GM12878 (cell line): Measurements from ENCODE around the gene ZNF763. TPM values are rescaled to one million over a fixed set of nuclear protein-coding genes. Genes with fewer than 3 reads are reported as not detected.

ENCODE experiments used
- ATF7 ChIP-seq: fragments of 450-650 bp; IDR thresholded peaks from 2 replicates; pipeline ENCODE4 v1.6.1; 2016; ENCODE audit warnings: low read depth, mild to moderate bottlenecking
- BACH1 ChIP-seq: fragments of 450-650 bp; IDR thresholded peaks from 2 replicates; pipeline ENCODE4 v1.6.1; 2017; ENCODE audit warnings: mild to moderate bottlenecking, borderline replicate concordance
- CREB1 ChIP-seq: IDR thresholded peaks from 2 replicates; pipeline ENCODE4 v1.6.1; 2012; ENCODE audit warnings: low read depth, mild to moderate bottlenecking, inconsistent platforms
- EP300 ChIP-seq, 2 experiments: fragments of 150-350 bp in 1 of 2; IDR thresholded peaks; 2 replicates each; pipeline ENCODE4 v1.6.1; 2011 to 2012; ENCODE audit warnings: low read depth in 2 of 2, low read length in 2 of 2, borderline replicate concordance in 1 of 2, improper control_type of control experiment in 1 of 2, inconsistent platforms in 1 of 2; ENCODE audit not compliant: control insufficient read depth in 1 of 2
- IRF4 ChIP-seq: IDR thresholded peaks from 2 replicates; pipeline ENCODE4 v1.6.1; 2011; ENCODE audit warnings: low read depth, low read length
- KDM1A ChIP-seq: fragments of 200-600 bp; sonication (generic); IDR thresholded peaks from 2 replicates; pipeline ENCODE4 v1.6.1; 2016; ENCODE audit warnings: borderline replicate concordance
- MYB ChIP-seq: fragments of 150-350 bp; IDR thresholded peaks from 2 replicates; pipeline ENCODE4 v1.6.1; 2014; ENCODE audit warnings: mild to moderate bottlenecking, low read depth, low read length, borderline replicate concordance
- NFIC ChIP-seq: IDR thresholded peaks from 2 replicates; pipeline ENCODE4 v1.6.1; 2012; ENCODE audit warnings: low read depth, mild to moderate bottlenecking, inconsistent platforms, low read length, moderate library complexity
- RAD21 ChIP-seq: IDR thresholded peaks from 2 replicates; pipeline ENCODE4 v1.6.1; 2011; ENCODE audit warnings: mild to moderate bottlenecking, low read depth, low read length, moderate library complexity; ENCODE audit not compliant: insufficient read depth
- RCOR1 ChIP-seq: conservative IDR thresholded peaks from 2 replicates; pipeline ENCODE4 v1.6.1; 2012; ENCODE audit warnings: low read depth, low read length, improper control_type of control experiment
- RUNX3 ChIP-seq: IDR thresholded peaks from 2 replicates; pipeline ENCODE4 v1.6.1; 2012; ENCODE audit warnings: low read length, inconsistent platforms
- SMC3 ChIP-seq: IDR thresholded peaks from 2 replicates; pipeline ENCODE4 v1.6.1; 2011; ENCODE audit warnings: low read length, improper control_type of control experiment, borderline replicate concordance
- TAF1 ChIP-seq: IDR thresholded peaks from 2 replicates; pipeline ENCODE4 v1.6.1; 2011; ENCODE audit warnings: mild to moderate bottlenecking, low read depth, low read length, borderline replicate concordance
- polyA plus RNA-seq, 11 experiments: library from polyadenylated mRNA; depleted of rRNA in 4 of 11; unstranded in 6 of 11; stranded (reverse) in 5 of 11; fragments of >200 nt; fragmentation: Nextera tagmentation in 4 of 11; fragmentation: Illumina TruSeq in 1 of 11; extraction: Ambion mirVana in 4 of 11; extraction: Trizol in 1 of 11; gene quantifications; 1 replicate in 1 of 11; 2 replicates in 10 of 11; pipeline versions ENCODE4 v1.2.1 to v1.2.3, GENCODE V29; 2011 to 2016; ENCODE audit warnings: inconsistent platforms in 2 of 11, missing spikeins in 2 of 11, low read depth in 1 of 11
- total RNA-seq, 4 experiments: library from RNA; depleted of rRNA in 3 of 4; stranded (reverse); fragments of >200 nt in 3 of 4; fragmentation: Illumina TruSeq in 1 of 4; extraction: Trizol in 1 of 4; gene quantifications; 2 replicates each; pipeline versions ENCODE4 v1.2.1 to v1.2.3, GENCODE V29; 2013 to 2021
- TF ChIP-seq, protein P1 (sequence below): fragments of 450-650 bp; formaldehyde crosslinking; IDR thresholded peaks from 2 replicates; pipeline ENCODE4 v1.5.0; 2022; ENCODE audit warnings: mild to moderate bottlenecking, missing genetic modification characterization
- TF ChIP-seq, protein P2 (sequence below): fragments of 450-650 bp; IDR thresholded peaks from 2 replicates; pipeline ENCODE4 v1.6.1; 2016; ENCODE audit warnings: mild to moderate bottlenecking
- TF ChIP-seq, protein P3 (sequence below): fragments of 450-650 bp; IDR thresholded peaks from 2 replicates; pipeline ENCODE4 v1.6.1; 2018; ENCODE audit warnings: mild to moderate bottlenecking, low read depth, moderate library complexity; ENCODE audit not compliant: partially characterized antibody
- TF ChIP-seq, protein P4 (sequence below): fragments of 450-650 bp; IDR thresholded peaks from 2 replicates; pipeline ENCODE4 v1.6.1; 2016; ENCODE audit warnings: mild to moderate bottlenecking, moderate library complexity, borderline replicate concordance
- TF ChIP-seq, protein P5 (sequence below): fragments of 450-650 bp; IDR thresholded peaks from 2 replicates; pipeline ENCODE4 v1.6.1; 2017; ENCODE audit warnings: borderline replicate concordance

ZNF763 gene
- total and polyA plus RNA-seq, 10 of the 15 experiments (the other 5 are each of a cell fraction or from before 2014, with no cell fraction given) = 0.62 to 1.8 (median 1.1) TPM

DNA sequence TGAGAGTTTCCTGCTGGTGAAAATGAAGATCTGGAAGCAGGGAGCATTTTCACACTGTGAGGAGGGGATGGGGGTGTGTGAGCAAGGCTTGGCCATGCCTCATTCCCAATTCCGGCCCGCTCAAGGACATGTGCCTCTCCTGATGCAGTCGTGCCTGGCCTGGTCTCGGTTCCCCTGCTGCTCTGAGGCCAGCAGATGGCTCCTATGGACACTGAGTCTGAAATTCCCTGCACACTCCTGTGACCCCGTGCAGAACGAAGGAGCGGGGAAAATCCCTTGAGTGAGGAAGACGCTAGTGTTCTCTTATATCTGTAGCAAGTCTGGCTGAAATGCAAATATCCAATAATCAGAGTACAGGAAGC is 363 bp upstream of the ZNF763 start (continued):
- TF ChIP-seq, protein P1, sequence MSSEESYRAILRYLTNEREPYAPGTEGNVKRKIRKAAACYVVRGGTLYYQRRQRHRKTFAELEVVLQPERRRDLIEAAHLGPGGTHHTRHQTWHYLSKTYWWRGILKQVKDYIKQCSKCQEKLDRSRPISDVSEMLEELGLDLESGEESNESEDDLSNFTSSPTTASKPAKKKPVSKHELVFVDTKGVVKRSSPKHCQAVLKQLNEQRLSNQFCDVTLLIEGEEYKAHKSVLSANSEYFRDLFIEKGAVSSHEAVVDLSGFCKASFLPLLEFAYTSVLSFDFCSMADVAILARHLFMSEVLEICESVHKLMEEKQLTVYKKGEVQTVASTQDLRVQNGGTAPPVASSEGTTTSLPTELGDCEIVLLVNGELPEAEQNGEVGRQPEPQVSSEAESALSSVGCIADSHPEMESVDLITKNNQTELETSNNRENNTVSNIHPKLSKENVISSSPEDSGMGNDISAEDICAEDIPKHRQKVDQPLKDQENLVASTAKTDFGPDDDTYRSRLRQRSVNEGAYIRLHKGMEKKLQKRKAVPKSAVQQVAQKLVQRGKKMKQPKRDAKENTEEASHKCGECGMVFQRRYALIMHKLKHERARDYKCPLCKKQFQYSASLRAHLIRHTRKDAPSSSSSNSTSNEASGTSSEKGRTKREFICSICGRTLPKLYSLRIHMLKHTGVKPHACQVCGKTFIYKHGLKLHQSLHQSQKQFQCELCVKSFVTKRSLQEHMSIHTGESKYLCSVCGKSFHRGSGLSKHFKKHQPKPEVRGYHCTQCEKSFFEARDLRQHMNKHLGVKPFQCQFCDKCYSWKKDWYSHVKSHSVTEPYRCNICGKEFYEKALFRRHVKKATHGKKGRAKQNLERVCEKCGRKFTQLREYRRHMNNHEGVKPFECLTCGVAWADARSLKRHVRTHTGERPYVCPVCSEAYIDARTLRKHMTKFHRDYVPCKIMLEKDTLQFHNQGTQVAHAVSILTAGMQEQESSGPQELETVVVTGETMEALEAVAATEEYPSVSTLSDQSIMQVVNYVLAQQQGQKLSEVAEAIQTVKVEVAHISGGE (CRISPR knock-in tag) = no peak
- no peak for TF ChIP-seq EP300 (IDR thresholded peaks at IDR 0.05; ENCODE audit: borderline replicate concordance in 1 of 2, control insufficient read depth in 1 of 2, low read depth in 2 of 2, low read length in 2 of 2)
- TF ChIP-seq RCOR1 = 0 out of 2 replicates have a peak, but pooled peaks have one; percentile 5
- TF ChIP-seq BACH1 = no peak
- TF ChIP-seq NFIC = no peak
- no peak for TF ChIP-seq RAD21
- TF ChIP-seq CREB1 = no peak
- TF ChIP-seq, protein P2, sequence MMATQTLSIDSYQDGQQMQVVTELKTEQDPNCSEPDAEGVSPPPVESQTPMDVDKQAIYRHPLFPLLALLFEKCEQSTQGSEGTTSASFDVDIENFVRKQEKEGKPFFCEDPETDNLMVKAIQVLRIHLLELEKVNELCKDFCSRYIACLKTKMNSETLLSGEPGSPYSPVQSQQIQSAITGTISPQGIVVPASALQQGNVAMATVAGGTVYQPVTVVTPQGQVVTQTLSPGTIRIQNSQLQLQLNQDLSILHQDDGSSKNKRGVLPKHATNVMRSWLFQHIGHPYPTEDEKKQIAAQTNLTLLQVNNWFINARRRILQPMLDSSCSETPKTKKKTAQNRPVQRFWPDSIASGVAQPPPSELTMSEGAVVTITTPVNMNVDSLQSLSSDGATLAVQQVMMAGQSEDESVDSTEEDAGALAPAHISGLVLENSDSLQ = no peak
- TF ChIP-seq, protein P3, sequence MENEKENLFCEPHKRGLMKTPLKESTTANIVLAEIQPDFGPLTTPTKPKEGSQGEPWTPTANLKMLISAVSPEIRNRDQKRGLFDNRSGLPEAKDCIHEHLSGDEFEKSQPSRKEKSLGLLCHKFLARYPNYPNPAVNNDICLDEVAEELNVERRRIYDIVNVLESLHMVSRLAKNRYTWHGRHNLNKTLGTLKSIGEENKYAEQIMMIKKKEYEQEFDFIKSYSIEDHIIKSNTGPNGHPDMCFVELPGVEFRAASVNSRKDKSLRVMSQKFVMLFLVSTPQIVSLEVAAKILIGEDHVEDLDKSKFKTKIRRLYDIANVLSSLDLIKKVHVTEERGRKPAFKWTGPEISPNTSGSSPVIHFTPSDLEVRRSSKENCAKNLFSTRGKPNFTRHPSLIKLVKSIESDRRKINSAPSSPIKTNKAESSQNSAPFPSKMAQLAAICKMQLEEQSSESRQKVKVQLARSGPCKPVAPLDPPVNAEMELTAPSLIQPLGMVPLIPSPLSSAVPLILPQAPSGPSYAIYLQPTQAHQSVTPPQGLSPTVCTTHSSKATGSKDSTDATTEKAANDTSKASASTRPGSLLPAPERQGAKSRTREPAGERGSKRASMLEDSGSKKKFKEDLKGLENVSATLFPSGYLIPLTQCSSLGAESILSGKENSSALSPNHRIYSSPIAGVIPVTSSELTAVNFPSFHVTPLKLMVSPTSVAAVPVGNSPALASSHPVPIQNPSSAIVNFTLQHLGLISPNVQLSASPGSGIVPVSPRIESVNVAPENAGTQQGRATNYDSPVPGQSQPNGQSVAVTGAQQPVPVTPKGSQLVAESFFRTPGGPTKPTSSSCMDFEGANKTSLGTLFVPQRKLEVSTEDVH = no peak
- TF ChIP-seq IRF4 = no peak
- TF ChIP-seq, protein P4, sequence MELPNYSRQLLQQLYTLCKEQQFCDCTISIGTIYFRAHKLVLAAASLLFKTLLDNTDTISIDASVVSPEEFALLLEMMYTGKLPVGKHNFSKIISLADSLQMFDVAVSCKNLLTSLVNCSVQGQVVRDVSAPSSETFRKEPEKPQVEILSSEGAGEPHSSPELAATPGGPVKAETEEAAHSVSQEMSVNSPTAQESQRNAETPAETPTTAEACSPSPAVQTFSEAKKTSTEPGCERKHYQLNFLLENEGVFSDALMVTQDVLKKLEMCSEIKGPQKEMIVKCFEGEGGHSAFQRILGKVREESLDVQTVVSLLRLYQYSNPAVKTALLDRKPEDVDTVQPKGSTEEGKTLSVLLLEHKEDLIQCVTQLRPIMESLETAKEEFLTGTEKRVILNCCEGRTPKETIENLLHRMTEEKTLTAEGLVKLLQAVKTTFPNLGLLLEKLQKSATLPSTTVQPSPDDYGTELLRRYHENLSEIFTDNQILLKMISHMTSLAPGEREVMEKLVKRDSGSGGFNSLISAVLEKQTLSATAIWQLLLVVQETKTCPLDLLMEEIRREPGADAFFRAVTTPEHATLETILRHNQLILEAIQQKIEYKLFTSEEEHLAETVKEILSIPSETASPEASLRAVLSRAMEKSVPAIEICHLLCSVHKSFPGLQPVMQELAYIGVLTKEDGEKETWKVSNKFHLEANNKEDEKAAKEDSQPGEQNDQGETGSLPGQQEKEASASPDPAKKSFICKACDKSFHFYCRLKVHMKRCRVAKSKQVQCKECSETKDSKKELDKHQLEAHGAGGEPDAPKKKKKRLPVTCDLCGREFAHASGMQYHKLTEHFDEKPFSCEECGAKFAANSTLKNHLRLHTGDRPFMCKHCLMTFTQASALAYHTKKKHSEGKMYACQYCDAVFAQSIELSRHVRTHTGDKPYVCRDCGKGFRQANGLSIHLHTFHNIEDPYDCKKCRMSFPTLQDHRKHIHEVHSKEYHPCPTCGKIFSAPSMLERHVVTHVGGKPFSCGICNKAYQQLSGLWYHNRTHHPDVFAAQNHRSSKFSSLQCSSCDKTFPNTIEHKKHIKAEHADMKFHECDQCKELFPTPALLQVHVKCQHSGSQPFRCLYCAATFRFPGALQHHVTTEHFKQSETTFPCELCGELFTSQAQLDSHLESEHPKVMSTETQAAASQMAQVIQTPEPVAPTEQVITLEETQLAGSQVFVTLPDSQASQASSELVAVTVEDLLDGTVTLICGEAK = no peak
- no peak for TF ChIP-seq TAF1
- no peak for TF ChIP-seq KDM1A
- no peak for TF ChIP-seq RUNX3
- TF ChIP-seq SMC3 = peak; percentile 23; the same call in 1 of the 2 replicates
- TF ChIP-seq, protein P5, sequence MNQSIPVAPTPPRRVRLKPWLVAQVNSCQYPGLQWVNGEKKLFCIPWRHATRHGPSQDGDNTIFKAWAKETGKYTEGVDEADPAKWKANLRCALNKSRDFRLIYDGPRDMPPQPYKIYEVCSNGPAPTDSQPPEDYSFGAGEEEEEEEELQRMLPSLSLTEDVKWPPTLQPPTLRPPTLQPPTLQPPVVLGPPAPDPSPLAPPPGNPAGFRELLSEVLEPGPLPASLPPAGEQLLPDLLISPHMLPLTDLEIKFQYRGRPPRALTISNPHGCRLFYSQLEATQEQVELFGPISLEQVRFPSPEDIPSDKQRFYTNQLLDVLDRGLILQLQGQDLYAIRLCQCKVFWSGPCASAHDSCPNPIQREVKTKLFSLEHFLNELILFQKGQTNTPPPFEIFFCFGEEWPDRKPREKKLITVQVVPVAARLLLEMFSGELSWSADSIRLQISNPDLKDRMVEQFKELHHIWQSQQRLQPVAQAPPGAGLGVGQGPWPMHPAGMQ = no peak
- no peak for TF ChIP-seq MYB
- no peak for TF ChIP-seq ATF7
